Stimulated activated CD4-positive, alpha-beta T cell treated with anti-CD3 and anti-CD28 coated beads, Interleukin-1b, Interleukin-23, amount 100 ng/mL, for 4 hours (primary cell): ENCODE results near the gene EVL.
"Not testable (repeated sequence)": the region's sequence is repeated elsewhere in the genome, so short reads cannot be mapped to it uniquely, and the experiment has no call there.

Source experiments
- DNase-seq, 2 donors: peaks; one replicate each; pipeline ENCODE4 v3.0.0-alpha.2; 2020; ENCODE audit warnings: low read depth in 2 of 2

The EVL gene

GRCh38 chr14:100165831-100166440 lies 100.7 kb downstream of the EVL start:
- no peak for DNase-seq

- DNase-seq, result no peak
These were observed 103.3 kb downstream of the EVL start for GRCh38 chr14:100168506-100168905.

DNA sequence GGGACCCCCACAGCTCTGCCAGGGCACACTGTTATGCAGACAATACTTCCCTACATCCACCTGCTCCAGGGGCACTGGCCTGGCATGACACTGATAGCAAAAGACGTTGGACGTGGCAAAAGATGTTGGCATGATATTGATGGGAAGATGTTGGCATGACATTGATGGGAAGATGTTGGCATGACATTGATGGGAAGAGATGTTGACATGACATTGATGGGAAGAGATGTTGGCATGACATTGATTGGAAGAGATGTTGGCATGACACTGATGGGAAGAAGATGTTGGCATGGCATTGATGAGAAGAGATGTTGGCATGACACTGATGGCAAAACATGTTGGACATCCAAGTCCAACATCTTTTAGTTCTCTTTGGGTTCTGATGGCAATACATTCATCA lies 105.7 kb downstream of the EVL start:
- DNase-seq, result no peak

- DNase-seq, result no peak
These were observed 107.6 kb downstream of the EVL start for GRCh38 chr14:100172811-100173210.

GRCh38 chr14:100173353-100173752 lies 108.1 kb downstream of the EVL start:
- DNase-seq, result no peak

GRCh38 chr14:100176811-100177327 lies 111.6 kb downstream of the EVL start:
- no peak for DNase-seq

DNA sequence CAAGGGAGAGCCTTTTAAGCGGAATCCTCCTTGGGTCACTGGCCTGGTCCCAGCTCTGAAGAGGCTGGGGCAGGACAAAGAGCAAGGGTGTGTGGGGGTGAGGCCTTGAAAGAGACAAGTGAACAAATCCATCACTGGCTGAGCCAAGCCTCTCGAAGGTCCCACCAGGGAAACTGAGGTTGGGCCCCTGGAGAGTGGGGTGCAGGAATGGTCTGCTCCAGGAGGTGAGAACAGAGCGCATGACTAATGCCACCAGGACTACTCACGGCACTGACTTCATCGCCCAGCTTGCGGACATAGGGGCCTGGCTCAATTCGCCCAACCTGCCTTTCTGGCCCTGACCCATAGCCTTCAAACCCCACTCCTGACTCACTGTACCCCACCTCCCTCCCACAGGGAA lies 113.5 kb downstream of the EVL start:
- no peak for DNase-seq

- DNase-seq, result not testable (repeated sequence)
These were observed 115.4 kb downstream of the EVL start for GRCh38 chr14:100180671-100181070.

DNA sequence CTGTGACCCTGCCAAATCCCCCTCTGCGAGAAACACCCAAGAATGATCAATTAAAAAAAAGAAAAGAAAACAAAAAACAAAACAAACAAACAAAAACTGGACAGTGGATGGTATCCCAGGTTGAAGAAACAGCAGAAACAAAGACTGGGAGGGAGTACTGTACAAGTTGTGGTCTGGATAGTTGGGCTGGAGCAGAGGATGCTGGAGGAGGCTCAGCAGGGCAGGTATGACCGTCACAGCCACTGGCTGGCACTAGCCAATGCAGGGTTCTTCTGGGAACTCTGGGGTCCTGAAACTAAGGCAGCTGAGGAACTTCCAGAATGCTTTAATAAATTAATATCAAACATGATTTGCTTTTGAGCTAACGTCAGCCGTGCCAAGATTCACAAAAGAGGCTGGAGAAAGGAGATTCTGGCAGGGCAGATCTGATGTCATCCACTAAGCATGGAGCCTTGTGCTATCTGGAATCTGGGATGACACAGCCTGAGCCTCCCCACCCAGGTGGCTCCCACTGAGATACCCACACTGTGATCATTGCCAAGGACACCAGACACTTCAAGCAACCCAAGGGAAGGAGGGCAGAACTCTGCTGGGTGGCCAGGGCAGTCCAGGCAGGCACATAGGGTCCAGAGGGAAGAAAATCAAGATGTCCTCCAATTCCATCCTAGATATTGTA lies 116.8 kb downstream of the EVL start:
- DNase-seq, result not testable (repeated sequence)

DNA sequence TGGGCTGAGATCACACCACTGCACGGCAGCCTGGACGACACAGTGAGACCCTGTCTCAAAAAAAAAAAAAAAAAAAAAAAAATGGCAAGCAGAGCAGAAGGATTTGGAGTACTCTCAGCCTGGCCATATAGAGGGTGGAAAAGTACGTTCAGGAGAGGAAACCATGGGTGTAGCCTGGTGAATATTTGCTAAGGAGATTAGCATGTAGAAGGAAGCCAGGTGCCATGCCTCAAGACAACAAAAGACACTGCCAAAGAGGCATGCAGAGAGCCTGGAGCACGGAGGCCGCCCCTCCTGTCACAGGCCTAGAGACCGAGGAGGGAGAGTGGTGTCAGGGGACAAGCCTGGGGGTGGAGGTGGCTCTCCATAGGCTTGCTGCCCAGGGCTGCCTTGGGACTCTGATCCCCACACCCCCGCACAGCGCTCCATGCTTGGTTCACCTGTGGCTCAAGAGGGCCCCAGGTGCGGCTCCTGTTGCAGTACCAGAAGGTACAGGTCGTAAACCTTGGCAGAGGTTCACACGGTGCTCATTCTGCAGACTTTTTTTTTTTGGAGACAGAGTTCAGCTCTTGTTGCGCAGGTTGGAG lies 122.1 kb downstream of the EVL start:
- DNase-seq, result no peak

DNA sequence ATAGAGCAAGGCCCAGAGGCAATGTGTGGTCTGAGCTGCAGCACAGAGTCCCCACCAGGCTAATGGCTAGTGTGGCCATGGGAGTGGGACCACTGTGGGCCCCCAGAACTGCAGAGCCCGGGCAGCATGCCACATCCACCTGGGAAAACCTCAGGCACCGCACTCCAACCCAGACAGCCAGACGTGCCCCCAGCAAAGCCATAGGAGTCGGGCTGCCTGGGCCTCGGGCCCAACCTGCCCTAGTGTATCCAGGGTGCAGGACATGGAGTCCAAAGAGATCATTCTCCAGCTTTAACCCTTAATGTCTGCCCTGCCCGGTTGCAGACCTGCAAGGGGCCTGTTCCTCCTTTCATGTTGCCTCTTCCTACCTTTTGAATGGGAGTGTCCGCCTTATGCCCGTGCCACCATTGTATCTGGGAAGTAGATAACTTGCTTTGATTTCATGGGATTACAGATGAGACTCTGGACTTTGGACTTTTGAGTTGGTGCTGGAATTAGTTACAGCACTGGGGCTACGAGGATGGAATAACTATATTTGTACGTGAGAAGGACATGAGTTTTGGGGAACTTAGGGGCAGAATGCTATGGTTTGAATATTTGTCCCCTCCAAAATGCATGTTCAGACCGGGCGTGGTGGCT lies 123.3 kb downstream of the EVL start:
- DNase-seq, result no peak

DNA sequence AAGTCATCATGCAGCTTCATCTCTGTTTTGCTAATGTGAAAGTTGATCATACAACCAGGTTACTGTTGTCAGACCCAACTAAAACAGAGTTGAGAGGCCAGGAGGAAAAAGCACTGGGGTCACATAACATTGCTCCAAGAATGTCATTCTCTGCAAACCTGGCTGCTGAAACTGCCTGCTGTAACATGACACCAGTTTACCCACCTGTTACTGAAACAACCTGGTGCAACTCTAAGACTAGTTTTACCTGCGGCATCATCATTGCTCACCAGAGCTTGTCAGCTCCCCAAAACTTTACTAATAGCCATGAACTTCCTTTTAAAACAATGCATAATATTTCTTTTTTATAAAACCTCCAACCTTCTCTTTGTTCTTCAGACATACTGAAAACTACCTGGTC lies 124.9 kb downstream of the EVL start:
- DNase-seq, result no peak

GRCh38 chr14:100191584-100192249 lies 126.5 kb downstream of the EVL start:
- DNase-seq, result no peak

- DNase-seq, result no peak
These were observed 127.0 kb downstream of the EVL start for GRCh38 chr14:100192250-100192671.

GRCh38 chr14:100192672-100193416 lies 127.6 kb downstream of the EVL start:
- peak; percentile 99 for DNase-seq
